Esophagus (tissue), 2 donors: ENCODE results near the gene NEGR1. TPM values are rescaled to one million over a fixed set of nuclear protein-coding genes. Genes with fewer than 3 reads are reported as not detected.
"Not testable (repeated sequence)": the region's sequence is repeated elsewhere in the genome, so short reads cannot be mapped to it uniquely, and the experiment has no call there.

ENCODE experiments used
- H3K27ac ChIP-seq, 2 donors: one replicate each; pipeline ENCODE4 v1.5.1; 2013; ENCODE audit warnings: low read depth in 2 of 2, mild to moderate bottlenecking in 2 of 2, inconsistent platforms in 1 of 2, low read length in 1 of 2, moderate library complexity in 1 of 2
- H3K27me3 ChIP-seq, 2 donors: one replicate each; pipeline ENCODE4 v1.6.1; 2013; ENCODE audit warnings: low read length in 2 of 2, control low read depth in 1 of 2, mild to moderate bottlenecking in 1 of 2; ENCODE audit not compliant: insufficient read depth in 2 of 2, control insufficient read depth in 1 of 2
- H3K36me3 ChIP-seq, 2 donors: one replicate each; pipeline ENCODE4 v1.6.1; 2013; ENCODE audit warnings: low read length in 1 of 2; ENCODE audit not compliant: control insufficient read depth in 2 of 2, insufficient read depth in 2 of 2
- H3K4me1 ChIP-seq, 2 donors: one replicate each; pipeline ENCODE4 v1.6.1; 2013; ENCODE audit warnings: low read length in 1 of 2; ENCODE audit not compliant: control insufficient read depth in 2 of 2, insufficient read depth in 2 of 2
- H3K4me3 ChIP-seq, 2 donors: one replicate each; pipeline ENCODE4 v1.5.1; 2013; ENCODE audit warnings: low read length in 2 of 2, mild to moderate bottlenecking in 2 of 2, low read depth in 1 of 2, moderate library complexity in 1 of 2
- H3K9me3 ChIP-seq, 2 donors: one replicate each; pipeline ENCODE4 v1.6.1; 2013; ENCODE audit warnings: mild to moderate bottlenecking in 2 of 2, low read depth in 1 of 2, low read length in 1 of 2, moderate library complexity in 1 of 2; ENCODE audit not compliant: control insufficient read depth in 2 of 2, insufficient read depth in 1 of 2
- WGBS, 2 donors: extraction: QIAGEN DNeasy Blood & Tissue Kit; methylation state at CpG; one replicate each; pipeline ENCODE4 v1.1.7; 2013; 5-methylcytosine and 5-hydroxymethylcytosine counted together
- polyA plus RNA-seq, 2 donors: library from polyadenylated mRNA; stranded (reverse); fragments of 200-250 nt; gene quantifications; one replicate each; pipeline ENCODE4 v1.2.3, GENCODE V29; 2013
- donor health status: healthy with polysubstance abuse.
- donor health status: Bipolar disorder and iron deficiency.

Gene NEGR1
- polyA plus RNA-seq, 2 donors, result 0.59 to 1.4 TPM

- H3K27me3 ChIP-seq, result no peaks in the 10 kb centered on the region
- no peak overlapping the region for H3K4me3 ChIP-seq
- H3K36me3 ChIP-seq, result no peaks in the 10 kb centered on the region
- 75 to 77% methylated on average over 1 of the region's 1 CpG for WGBS, 2 donors
- H3K9me3 ChIP-seq, result no peaks in the 10 kb centered on the region
- no peak overlapping the region for H3K27ac ChIP-seq
- no peaks in the 10 kb centered on the region for H3K4me1 ChIP-seq
Observed at GRCh38 chr1:71914626-71915025, 367.7 kb downstream of the NEGR1 start.

GRCh38 chr1:71908871-71909390, 373.4 kb downstream of the NEGR1 start:
- Histone ChIP-seq H3K4me3 (no peak overlapping the region), H3K36me3 (no peaks in the 10 kb centered on the region), H3K9me3 (no peaks in the 10 kb centered on the region), H3K27ac (no peak overlapping the region), H3K4me1 (no peaks in the 10 kb centered on the region), H3K27me3 (no peaks in the 10 kb centered on the region)
- 49 to 56% methylated on average over 1 of the region's 1 CpG for WGBS, 2 donors

- H3K4me3 ChIP-seq, result no peak overlapping the region
- no peak overlapping the region for H3K27ac ChIP-seq
- no peaks in the 10 kb centered on the region for H3K9me3 ChIP-seq
- 27 to 40% methylated on average over 1 of the region's 1 CpG for WGBS, 2 donors
- no peaks in the 10 kb centered on the region for H3K36me3 ChIP-seq
- H3K27me3 ChIP-seq, result no peaks in the 10 kb centered on the region
- no peaks in the 10 kb centered on the region for H3K4me1 ChIP-seq
Observed at GRCh38 chr1:71908303-71908702, 374.0 kb downstream of the NEGR1 start.

- 65 to 73% methylated on average over 2 of the region's 2 CpGs for WGBS, 2 donors
- H3K27ac ChIP-seq, result no peak overlapping the region
- no peak overlapping the region for H3K4me3 ChIP-seq
- no peaks in the 10 kb centered on the region for H3K27me3 ChIP-seq
- H3K9me3 ChIP-seq, result no peaks in the 10 kb centered on the region
- no peaks in the 10 kb centered on the region for H3K4me1 ChIP-seq
- H3K36me3 ChIP-seq, result no peaks in the 10 kb centered on the region
Observed at GRCh38 chr1:71899881-71900280, 382.5 kb downstream of the NEGR1 start.

- H3K4me3 ChIP-seq, H3K27me3 ChIP-seq, H3K36me3 ChIP-seq, H3K9me3 ChIP-seq, H3K27ac ChIP-seq, H3K4me1 ChIP-seq: not testable (repeated sequence)
- 94 to 95% methylated on average over 21 to 23 of the region's 23 CpGs for WGBS, 2 donors
Observed at GRCh38 chr1:71888166-71888565, 394.2 kb downstream of the NEGR1 start.

GRCh38 chr1:71885171-71885570, 397.2 kb downstream of the NEGR1 start:
- 66 to 69% methylated on average over 2 of the region's 2 CpGs for WGBS, 2 donors
- Histone ChIP-seq H3K27me3 (no peaks in the 10 kb centered on the region), H3K36me3 (no peaks in the 10 kb centered on the region), H3K4me3 (no peak overlapping the region), H3K9me3 (no peaks in the 10 kb centered on the region), H3K4me1 (no peaks in the 10 kb centered on the region), H3K27ac (no peak overlapping the region)

- Histone ChIP-seq H3K4me1 (no peaks in the 10 kb centered on the region), H3K4me3 (no peak overlapping the region), H3K27me3 (no peaks in the 10 kb centered on the region), H3K9me3 (no peaks in the 10 kb centered on the region), H3K36me3 (no peaks in the 10 kb centered on the region), H3K27ac (no peak overlapping the region)
- WGBS, 2 donors, result 61 to 62% methylated on average over 2 of the region's 2 CpGs
Observed at GRCh38 chr1:71882637-71883036, 399.7 kb downstream of the NEGR1 start.

- Histone ChIP-seq H3K9me3 (no peaks in the 10 kb centered on the region), H3K27ac (no peak overlapping the region), H3K36me3 (no peaks in the 10 kb centered on the region), H3K4me1 (no peaks in the 10 kb centered on the region), H3K4me3 (no peak overlapping the region), H3K27me3 (no peaks in the 10 kb centered on the region)
- WGBS, 2 donors, result 44 to 50% methylated on average over 3 of the region's 3 CpGs
Observed at GRCh38 chr1:71882226-71882625, 400.1 kb downstream of the NEGR1 start.

- H3K27ac ChIP-seq, result no peak overlapping the region
- H3K27me3 ChIP-seq, result no peaks in the 10 kb centered on the region
- H3K9me3 ChIP-seq, result no peaks in the 10 kb centered on the region
- H3K4me3 ChIP-seq, result no peak overlapping the region
- H3K36me3 ChIP-seq, result no peaks in the 10 kb centered on the region
- H3K4me1 ChIP-seq, result no peaks in the 10 kb centered on the region
Observed at GRCh38 chr1:71881611-71882010, 400.7 kb downstream of the NEGR1 start.

GRCh38 chr1:71869326-71869725, 413.0 kb downstream of the NEGR1 start:
- Histone ChIP-seq H3K27me3 (no peaks in the 10 kb centered on the region), H3K4me3 (no peak overlapping the region), H3K9me3 (no peaks in the 10 kb centered on the region), H3K36me3 (no peaks in the 10 kb centered on the region), H3K27ac (no peak overlapping the region), H3K4me1 (no peaks in the 10 kb centered on the region)
